ENCODE results near the gene ADCY9. TPM values are rescaled to one million over a fixed set of nuclear protein-coding genes. Genes with fewer than 3 reads are reported as not detected.

The ADCY9 gene
- total and polyA plus RNA-seq, 2 experiments from 2014 or later = 1.9 to 21.9 TPM

GRCh38 chr16:4032768-4033167, 83.5 kb downstream of the ADCY9 start:
- Histone ChIP-seq H3K27ac (no peak overlapping the region), H2AFZ (no peak overlapping the region), H3K4me3 (no peak overlapping the region), H3K27me3 (replicated peaks; ENCODE audit: insufficient read depth) (no peaks in the 10 kb centered on the region), H3K36me3 (ENCODE audit: low read depth) (no peaks in the 10 kb centered on the region), H4K20me1 (ENCODE audit: insufficient read depth) (no peaks in the 10 kb centered on the region), H3K4me2 (ENCODE audit: unreplicated experiment) (no peak overlapping the region), H3K4me1 (ENCODE audit: insufficient read depth) (no peaks in the 10 kb centered on the region), H3K9me3 (ENCODE audit: low read depth) (no peaks in the 10 kb centered on the region), H3K9ac (peak overlapping the region; percentile 7; the same call in 1 of the 2 replicates), H3F3A (ENCODE audit: insufficient read depth) (no peaks in the 10 kb centered on the region), H3K79me2 (ENCODE audit: insufficient read depth) (no peaks in the 10 kb centered on the region), H3K9me2 (ENCODE audit: insufficient read depth) (no peaks in the 10 kb centered on the region)
- in situ Hi-C loops (cut with MboI) = no loop called here
- peak; percentile 58 for DNase-seq
- WGBS, 2 experiments (ENCODE audit: low coverage in 1 of 2, low lambda C conversion rate in 2 of 2, missing lambda C conversion rate in 2 of 2) = 61% methylated on average over 13 of the region's 13 CpGs
- TF ChIP-seq EZH2phosphoT487 (IDR thresholded peaks at IDR 0.05; ENCODE audit: insufficient read depth, low read depth) = no peak
- TF ChIP-seq EZH2 (IDR thresholded peaks at IDR 0.05; ENCODE audit: insufficient read depth, poor library complexity, severe bottlenecking) = no peak

DNA sequence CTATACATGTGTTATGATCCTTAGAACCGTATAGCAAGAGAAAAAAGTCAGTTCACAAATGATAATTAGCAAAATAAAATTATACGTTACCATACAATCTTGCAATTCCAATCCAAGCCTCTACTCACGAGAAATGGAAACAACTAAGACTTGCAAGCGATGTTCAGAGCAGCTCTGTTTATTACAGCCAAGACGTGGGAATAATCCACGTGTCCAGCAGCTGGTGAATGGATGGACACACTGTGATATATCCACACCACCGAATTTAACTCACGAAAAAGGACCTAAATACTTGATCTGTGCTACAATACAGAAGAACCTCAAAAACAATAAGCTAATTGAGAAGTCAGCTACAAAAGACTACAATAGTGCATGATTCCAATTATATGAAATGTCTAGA, 88.1 kb downstream of the ADCY9 start:
- H3K9ac ChIP-seq = no peak overlapping the region
- 92 to 94% methylated on average over 8 of the region's 8 CpGs for WGBS, 2 experiments (ENCODE audit: low coverage in 1 of 2, low lambda C conversion rate in 2 of 2, missing lambda C conversion rate in 2 of 2)
- no peaks in the 10 kb centered on the region for H3F3A ChIP-seq (ENCODE audit: insufficient read depth)
- no peaks in the 10 kb centered on the region for H4K20me1 ChIP-seq (ENCODE audit: insufficient read depth)
- H3K27me3 ChIP-seq (replicated peaks; ENCODE audit: insufficient read depth) = no peaks in the 10 kb centered on the region
- H3K9me3 ChIP-seq (ENCODE audit: low read depth) = no peaks in the 10 kb centered on the region
- TF ChIP-seq EZH2 (IDR thresholded peaks at IDR 0.05; ENCODE audit: insufficient read depth, poor library complexity, severe bottlenecking) (no peak), EZH2phosphoT487 (IDR thresholded peaks at IDR 0.05; ENCODE audit: insufficient read depth, low read depth) (no peak)
- H2AFZ ChIP-seq = no peak overlapping the region
- in situ Hi-C loops (cut with MboI) = no loop called here
- no peaks in the 10 kb centered on the region for H3K4me1 ChIP-seq (ENCODE audit: insufficient read depth)
- H3K9me2 ChIP-seq (ENCODE audit: insufficient read depth) = no peaks in the 10 kb centered on the region
- no peak overlapping the region for H3K4me3 ChIP-seq
- no peaks in the 10 kb centered on the region for H3K79me2 ChIP-seq (ENCODE audit: insufficient read depth)
- no peak for DNase-seq
- no peak overlapping the region for H3K27ac ChIP-seq
- no peak overlapping the region for H3K4me2 ChIP-seq (ENCODE audit: unreplicated experiment)
- no peaks in the 10 kb centered on the region for H3K36me3 ChIP-seq (ENCODE audit: low read depth)

GRCh38 chr16:4026854-4027253, 89.4 kb downstream of the ADCY9 start:
- no peaks in the 10 kb centered on the region for H3K27me3 ChIP-seq (replicated peaks; ENCODE audit: insufficient read depth)
- H3F3A ChIP-seq (ENCODE audit: insufficient read depth) = no peaks in the 10 kb centered on the region
- no peaks in the 10 kb centered on the region for H3K9me2 ChIP-seq (ENCODE audit: insufficient read depth)
- 95 to 96% methylated on average over 7 of the region's 7 CpGs for WGBS, 2 experiments (ENCODE audit: low coverage in 1 of 2, low lambda C conversion rate in 2 of 2, missing lambda C conversion rate in 2 of 2)
- no peak overlapping the region for H3K27ac ChIP-seq
- no peaks in the 10 kb centered on the region for H3K79me2 ChIP-seq (ENCODE audit: insufficient read depth)
- no peak overlapping the region for H3K4me2 ChIP-seq (ENCODE audit: unreplicated experiment)
- no peak overlapping the region for H3K4me3 ChIP-seq
- no peaks in the 10 kb centered on the region for H3K36me3 ChIP-seq (ENCODE audit: low read depth)
- TF ChIP-seq EZH2phosphoT487 (IDR thresholded peaks at IDR 0.05; ENCODE audit: insufficient read depth, low read depth) (no peak), EZH2 (IDR thresholded peaks at IDR 0.05; ENCODE audit: insufficient read depth, poor library complexity, severe bottlenecking) (no peak)
- no peaks in the 10 kb centered on the region for H3K4me1 ChIP-seq (ENCODE audit: insufficient read depth)
- no peak overlapping the region for H3K9ac ChIP-seq
- no peak for DNase-seq
- in situ Hi-C loops (cut with MboI) = no loop called here
- no peak overlapping the region for H2AFZ ChIP-seq
- no peaks in the 10 kb centered on the region for H4K20me1 ChIP-seq (ENCODE audit: insufficient read depth)
- H3K9me3 ChIP-seq (ENCODE audit: low read depth) = no peaks in the 10 kb centered on the region

DNA sequence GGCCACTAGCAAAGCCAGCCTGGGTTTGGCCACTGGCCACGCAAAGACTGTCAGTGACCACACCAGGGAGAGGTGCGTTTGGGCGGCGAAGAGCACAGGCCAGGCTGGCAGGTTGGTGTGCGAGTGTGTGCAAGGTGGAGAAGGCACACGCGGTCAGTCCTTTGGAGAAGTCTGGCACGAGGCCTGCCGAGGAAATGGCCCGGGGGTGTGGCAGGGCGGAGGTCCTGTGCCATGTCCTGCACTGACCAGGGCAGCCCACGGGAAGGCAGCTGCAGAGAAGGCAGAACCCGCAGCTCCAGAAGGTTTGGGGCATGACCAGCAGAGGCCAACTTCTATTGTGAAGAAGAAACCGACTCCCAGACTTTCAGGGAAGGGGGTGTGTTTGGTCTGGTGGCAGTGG, 90.8 kb downstream of the ADCY9 start:
- no peak overlapping the region for H3K27ac ChIP-seq
- H4K20me1 ChIP-seq (ENCODE audit: insufficient read depth) = no peaks in the 10 kb centered on the region
- in situ Hi-C loops (cut with MboI) = no loop called here
- WGBS, 2 experiments (ENCODE audit: low coverage in 1 of 2, low lambda C conversion rate in 2 of 2, missing lambda C conversion rate in 2 of 2) = 93 to 96% methylated on average over 14 of the region's 14 CpGs
- no peaks in the 10 kb centered on the region for H3K9me3 ChIP-seq (ENCODE audit: low read depth)
- no peaks in the 10 kb centered on the region for H3K9me2 ChIP-seq (ENCODE audit: insufficient read depth)
- H3K9ac ChIP-seq = no peak overlapping the region
- no peak for DNase-seq
- no peaks in the 10 kb centered on the region for H3F3A ChIP-seq (ENCODE audit: insufficient read depth)
- no peak overlapping the region for H3K4me2 ChIP-seq (ENCODE audit: unreplicated experiment)
- no peak overlapping the region for H3K4me3 ChIP-seq
- no peak overlapping the region for H2AFZ ChIP-seq
- H3K36me3 ChIP-seq (ENCODE audit: low read depth) = no peaks in the 10 kb centered on the region
- H3K27me3 ChIP-seq (replicated peaks; ENCODE audit: insufficient read depth) = no peaks in the 10 kb centered on the region
- H3K4me1 ChIP-seq (ENCODE audit: insufficient read depth) = 0 out of 2 replicates have a peak, but pooled peaks cover 5% of the 10 kb centered on the region
- H3K79me2 ChIP-seq (ENCODE audit: insufficient read depth) = no peaks in the 10 kb centered on the region
- TF ChIP-seq EZH2 (IDR thresholded peaks at IDR 0.05; ENCODE audit: insufficient read depth, poor library complexity, severe bottlenecking) = no peak
- TF ChIP-seq EZH2phosphoT487 (IDR thresholded peaks at IDR 0.05; ENCODE audit: insufficient read depth, low read depth) = no peak

DNA sequence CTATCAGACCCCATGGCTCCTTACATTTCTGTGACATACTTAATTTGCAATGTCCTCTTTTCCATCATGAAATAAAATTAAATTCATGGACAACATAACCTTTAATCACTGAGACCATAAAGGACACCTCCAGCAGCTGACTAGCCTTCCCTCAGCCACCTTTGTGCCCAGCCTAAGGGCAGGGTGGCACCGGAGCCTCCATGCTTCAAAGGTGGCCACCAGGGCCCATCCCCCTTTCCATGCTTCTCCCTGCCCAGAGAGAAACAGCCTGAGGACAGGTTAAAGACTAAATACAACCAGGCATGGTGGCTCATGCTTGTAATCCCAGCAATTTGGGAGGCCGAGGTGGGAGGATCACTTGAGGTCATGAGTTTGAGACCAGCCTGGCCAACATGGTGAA, 94.3 kb downstream of the ADCY9 start:
- no peak for DNase-seq
- Histone ChIP-seq H3K9me2 (ENCODE audit: insufficient read depth) (no peaks in the 10 kb centered on the region), H3K4me3 (no peak overlapping the region), H3K9me3 (ENCODE audit: low read depth) (no peaks in the 10 kb centered on the region), H4K20me1 (ENCODE audit: insufficient read depth) (no peaks in the 10 kb centered on the region), H3K4me1 (ENCODE audit: insufficient read depth) (peaks cover 14% of the 10 kb centered on the region; the same call in 1 of the 2 replicates), H2AFZ (no peak overlapping the region), H3K4me2 (ENCODE audit: unreplicated experiment) (no peak overlapping the region), H3K36me3 (ENCODE audit: low read depth) (no peaks in the 10 kb centered on the region), H3K9ac (no peak overlapping the region), H3K79me2 (ENCODE audit: insufficient read depth) (peaks cover 5% of the 10 kb centered on the region; the same call in 1 of the 2 replicates), H3K27me3 (replicated peaks; ENCODE audit: insufficient read depth) (no peaks in the 10 kb centered on the region), H3K27ac (no peak overlapping the region), H3F3A (ENCODE audit: insufficient read depth) (no peaks in the 10 kb centered on the region)
- 95 to 98% methylated on average over 2 of the region's 2 CpGs for WGBS, 2 experiments (ENCODE audit: low coverage in 1 of 2, low lambda C conversion rate in 2 of 2, missing lambda C conversion rate in 2 of 2)
- in situ Hi-C loops (cut with MboI) = no loop called here
- TF ChIP-seq EZH2phosphoT487 (IDR thresholded peaks at IDR 0.05; ENCODE audit: insufficient read depth, low read depth) = no peak
